HUES48 (cell line): Measurements from ENCODE around the gene ACVR1B.

ENCODE experiments used
- H3K27ac ChIP-seq: one replicate; pipeline ENCODE4 v1.7.0; 2013; ENCODE audit warnings: low read depth, low read length, inconsistent platforms
- H3K27me3 ChIP-seq: 2 replicates; pipeline ENCODE4 v1.6.1; 2013; ENCODE audit warnings: mild to moderate bottlenecking, low read length; ENCODE audit not compliant: control insufficient read depth, insufficient read depth
- H3K36me3 ChIP-seq: 2 replicates; pipeline ENCODE4 v1.6.1; 2013; ENCODE audit warnings: low read length; ENCODE audit not compliant: control insufficient read depth, insufficient read depth
- H3K4me1 ChIP-seq: 2 replicates; pipeline ENCODE4 v1.6.1; 2013; ENCODE audit warnings: mild to moderate bottlenecking, low read length; ENCODE audit not compliant: control insufficient read depth, insufficient read depth
- H3K4me3 ChIP-seq: 2 replicates; pipeline ENCODE4 v1.5.1; 2013; ENCODE audit warnings: mild to moderate bottlenecking, low read depth, low read length
- H3K9ac ChIP-seq: 2 replicates; pipeline ENCODE4 v1.6.1; 2013; ENCODE audit warnings: mild to moderate bottlenecking, low read depth, low read length, moderate library complexity
- H3K9me3 ChIP-seq: 2 replicates; pipeline ENCODE4 v1.6.1; 2013; ENCODE audit warnings: low read length; ENCODE audit not compliant: control insufficient read depth, insufficient read depth

Gene ACVR1B

GRCh38 chr12:51947246-51947996, 4.1 kb upstream of the ACVR1B start:
- H3K36me3 ChIP-seq = no peaks in the 10 kb centered on the region
- H3K27ac ChIP-seq = no peak overlapping the region
- peaks cover 8% of the 10 kb centered on the region for H3K9me3 ChIP-seq
- no peak overlapping the region for H3K4me3 ChIP-seq
- no peaks in the 10 kb centered on the region for H3K4me1 ChIP-seq
- peaks cover 43% of the 10 kb centered on the region for H3K27me3 ChIP-seq
- no peak overlapping the region for H3K9ac ChIP-seq

- Histone ChIP-seq H3K27me3 (peaks cover 49% of the 10 kb centered on the region), H3K4me1 (peaks cover 4% of the 10 kb centered on the region), H3K4me3 (no peak overlapping the region), H3K9ac (no peak overlapping the region), H3K36me3 (no peaks in the 10 kb centered on the region), H3K9me3 (peaks cover 8% of the 10 kb centered on the region), H3K27ac (no peak overlapping the region)
Observed at GRCh38 chr12:51948066-51948465, 3.4 kb upstream of the ACVR1B start.

GRCh38 chr12:51949342-51950030, 2.0 kb upstream of the ACVR1B start:
- Histone ChIP-seq H3K9me3 (peaks cover 4% of the 10 kb centered on the region), H3K4me3 (no peak overlapping the region), H3K27me3 (peaks cover 57% of the 10 kb centered on the region), H3K9ac (no peak overlapping the region), H3K27ac (no peak overlapping the region), H3K36me3 (no peaks in the 10 kb centered on the region), H3K4me1 (peaks cover 7% of the 10 kb centered on the region)

- Histone ChIP-seq H3K27me3 (peaks cover 57% of the 10 kb centered on the region), H3K4me3 (peak overlapping the region; percentile 70), H3K9me3 (no peaks in the 10 kb centered on the region), H3K9ac (no peak overlapping the region), H3K27ac (no peak overlapping the region), H3K4me1 (peaks cover 11% of the 10 kb centered on the region), H3K36me3 (no peaks in the 10 kb centered on the region; the same call in 1 of the 2 replicates)
Observed at GRCh38 chr12:51950682-51951198, 759 bp upstream of the ACVR1B start.

GRCh38 chr12:51951843-51952722, 584 bp downstream of the ACVR1B start:
- H3K36me3 ChIP-seq = no peaks in the 10 kb centered on the region; the same call in 1 of the 2 replicates
- H3K27me3 ChIP-seq = peaks cover 56% of the 10 kb centered on the region
- H3K4me3 ChIP-seq = peak overlapping the region; percentile 76
- H3K4me1 ChIP-seq = peaks cover 11% of the 10 kb centered on the region
- peak overlapping the region; percentile 71 for H3K9ac ChIP-seq
- H3K27ac ChIP-seq = peak overlapping the region; percentile 69
- H3K9me3 ChIP-seq = no peaks in the 10 kb centered on the region

GRCh38 chr12:51953089-51953488, 1.6 kb downstream of the ACVR1B start:
- no peaks in the 10 kb centered on the region for H3K9me3 ChIP-seq
- H3K27ac ChIP-seq = peak overlapping the region; percentile 27
- peak overlapping the region; percentile 76 for H3K4me3 ChIP-seq
- H3K4me1 ChIP-seq = peaks cover 11% of the 10 kb centered on the region
- peaks cover 46% of the 10 kb centered on the region for H3K27me3 ChIP-seq
- no peak overlapping the region for H3K9ac ChIP-seq
- H3K36me3 ChIP-seq = no peaks in the 10 kb centered on the region; the same call in 1 of the 2 replicates

- Histone ChIP-seq H3K4me3 (no peak overlapping the region), H3K27ac (no peak overlapping the region), H3K36me3 (no peaks in the 10 kb centered on the region; the same call in 1 of the 2 replicates), H3K4me1 (peaks cover 11% of the 10 kb centered on the region), H3K27me3 (peaks cover 41% of the 10 kb centered on the region), H3K9me3 (no peaks in the 10 kb centered on the region), H3K9ac (no peak overlapping the region)
Observed at GRCh38 chr12:51953864-51954263, 2.4 kb downstream of the ACVR1B start.

- Histone ChIP-seq H3K4me1 (peaks cover 11% of the 10 kb centered on the region), H3K36me3 (no peaks in the 10 kb centered on the region; the same call in 1 of the 2 replicates), H3K27ac (no peak overlapping the region), H3K4me3 (no peak overlapping the region), H3K9me3 (no peaks in the 10 kb centered on the region), H3K9ac (no peak overlapping the region), H3K27me3 (peaks cover 32% of the 10 kb centered on the region)
Observed at GRCh38 chr12:51954561-51955361, 3.3 kb downstream of the ACVR1B start.

- H3K27ac ChIP-seq = no peak overlapping the region
Observed at GRCh38 chr12:51955702-51956101, 4.2 kb downstream of the ACVR1B start.

GRCh38 chr12:51958542-51958941, 7.0 kb downstream of the ACVR1B start:
- Histone ChIP-seq H3K4me1 (peaks cover 4% of the 10 kb centered on the region; the same call in 1 of the 2 replicates), H3K4me3 (no peak overlapping the region), H3K36me3 (peaks cover 5% of the 10 kb centered on the region), H3K9ac (no peak overlapping the region), H3K27me3 (peaks cover 4% of the 10 kb centered on the region; the same call in 1 of the 2 replicates), H3K9me3 (no peaks in the 10 kb centered on the region), H3K27ac (no peak overlapping the region)

More at GRCh38 chr12:51955702-51956101, 4.2 kb downstream of the ACVR1B start:
- H3K4me3 ChIP-seq = no peak overlapping the region
- H3K9ac ChIP-seq = no peak overlapping the region
- H3K4me1 ChIP-seq = peaks cover 11% of the 10 kb centered on the region
- H3K9me3 ChIP-seq = no peaks in the 10 kb centered on the region
- H3K36me3 ChIP-seq = peaks cover 2% of the 10 kb centered on the region; the same call in 1 of the 2 replicates
- peaks cover 22% of the 10 kb centered on the region for H3K27me3 ChIP-seq
